DMS114 treated with DMSO at 0.1 percent for 48 hours (cell line): ENCODE data around the gene IL1F10.

Experiments used
- DNase-seq: peaks from one replicate; lab custom pipeline; 2025; ENCODE audit not compliant: unreplicated experiment; lab: John Stamatoyannopoulos, UW

Gene IL1F10

GRCh38 chr2:113058998-113059960, 8.5 kb upstream of the IL1F10 start, which contains the start of gene IL36RN:
Gene IL36RN (plus strand): TSS chr2:113059198. CDS start chr2:113059439, 241 bp downstream.
- DNase-seq = no peak

DNA sequence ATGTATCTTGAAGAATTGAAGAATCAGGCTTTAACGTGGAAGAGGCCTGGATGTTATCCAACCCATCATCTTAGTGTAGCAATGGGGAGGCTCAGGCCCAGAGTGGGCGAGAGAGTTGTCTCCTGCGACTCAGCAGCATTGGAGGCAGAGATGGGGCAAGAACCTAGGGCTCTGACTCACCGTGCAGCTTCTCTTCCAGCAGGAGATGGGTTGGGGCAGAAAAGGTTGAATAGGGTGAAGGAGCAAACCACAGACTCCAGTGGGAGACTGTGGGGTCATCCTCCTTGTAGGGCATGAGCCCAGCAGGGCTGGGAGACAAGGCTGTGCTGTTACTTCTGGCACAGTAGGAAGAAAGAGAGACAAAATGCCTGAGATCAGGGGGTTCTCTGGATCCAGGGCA, 7.4 kb upstream of the IL1F10 start:
- no peak for DNase-seq

DNA sequence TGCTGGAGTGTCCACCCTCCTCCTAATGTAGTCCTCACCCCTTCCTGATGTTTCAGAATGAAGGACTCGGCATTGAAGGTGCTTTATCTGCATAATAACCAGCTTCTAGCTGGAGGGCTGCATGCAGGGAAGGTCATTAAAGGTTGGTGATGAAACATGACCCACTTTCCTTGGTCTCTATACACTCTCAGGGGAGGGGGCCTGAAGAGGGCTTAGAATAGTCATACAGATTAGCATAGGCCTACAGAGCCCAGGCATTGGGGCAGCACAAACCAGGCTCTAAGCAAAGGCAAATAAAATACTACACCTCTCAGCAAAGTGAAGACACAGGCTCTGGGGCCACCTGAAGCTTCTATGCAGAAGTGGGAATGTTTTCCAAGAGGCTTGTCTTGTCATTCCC, 7.0 kb upstream of the IL1F10 start:
- DNase-seq = no peak

- no peak for DNase-seq
These were observed 6.5 kb upstream of the IL1F10 start for GRCh38 chr2:113061241-113061640.

GRCh38 chr2:113061896-113062770, 5.6 kb upstream of the IL1F10 start:
- DNase-seq = no peak

DNA sequence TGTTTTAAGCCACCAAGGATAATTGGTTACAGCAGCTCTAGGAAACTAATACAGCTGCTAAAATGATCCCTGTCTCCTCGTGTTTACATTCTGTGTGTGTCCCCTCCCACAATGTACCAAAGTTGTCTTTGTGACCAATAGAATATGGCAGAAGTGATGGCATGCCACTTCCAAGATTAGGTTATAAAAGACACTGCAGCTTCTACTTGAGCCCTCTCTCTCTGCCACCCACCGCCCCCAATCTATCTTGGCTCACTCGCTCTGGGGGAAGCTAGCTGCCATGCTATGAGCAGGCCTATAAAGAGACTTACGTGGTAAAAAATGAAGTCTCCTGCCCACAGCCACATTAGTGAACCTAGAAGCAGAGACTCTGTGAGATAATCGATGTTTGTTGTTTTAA, 3.5 kb upstream of the IL1F10 start:
- DNase-seq = no peak

DNA sequence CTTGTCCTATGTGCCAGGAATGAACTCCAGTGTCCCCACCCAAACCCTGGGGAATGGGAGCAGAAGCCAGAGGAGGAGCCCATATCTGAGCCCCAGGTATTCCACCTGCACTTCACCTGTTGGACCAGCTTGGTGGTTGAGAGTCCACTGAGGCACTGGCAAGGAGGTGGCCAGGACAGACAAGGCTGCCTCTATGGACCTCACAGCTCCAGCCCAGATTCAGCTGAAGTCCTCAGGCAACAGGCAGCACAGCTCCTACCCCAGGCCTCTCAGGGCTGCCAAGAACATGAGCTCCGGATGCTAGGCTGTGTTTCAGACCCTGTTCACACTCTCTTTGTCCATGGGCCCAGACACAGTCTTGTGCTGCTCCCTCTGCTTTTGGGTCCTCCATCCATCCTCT, 2.9 kb upstream of the IL1F10 start:
- no peak for DNase-seq

DNA sequence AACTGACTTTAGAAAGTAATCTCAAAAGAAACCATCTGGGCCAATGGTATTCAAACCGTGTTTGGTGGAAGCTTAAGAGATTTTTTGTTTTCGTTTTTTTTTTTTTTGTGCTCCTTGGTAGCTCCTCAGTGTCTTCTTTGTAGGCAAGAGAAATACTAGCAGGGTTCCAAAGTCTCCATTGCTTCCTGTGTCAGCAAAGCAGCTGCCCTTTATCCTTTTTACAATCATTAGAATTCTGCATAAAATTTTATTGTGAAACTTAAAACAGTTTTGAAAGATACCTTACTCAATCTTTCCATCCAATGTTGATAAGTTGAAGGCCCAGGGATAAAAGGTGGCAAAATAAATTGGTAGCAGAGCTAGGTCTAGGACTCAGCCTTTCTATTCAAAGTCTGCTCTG, 479 bp downstream of the IL1F10 start:
- no peak for DNase-seq

DNA sequence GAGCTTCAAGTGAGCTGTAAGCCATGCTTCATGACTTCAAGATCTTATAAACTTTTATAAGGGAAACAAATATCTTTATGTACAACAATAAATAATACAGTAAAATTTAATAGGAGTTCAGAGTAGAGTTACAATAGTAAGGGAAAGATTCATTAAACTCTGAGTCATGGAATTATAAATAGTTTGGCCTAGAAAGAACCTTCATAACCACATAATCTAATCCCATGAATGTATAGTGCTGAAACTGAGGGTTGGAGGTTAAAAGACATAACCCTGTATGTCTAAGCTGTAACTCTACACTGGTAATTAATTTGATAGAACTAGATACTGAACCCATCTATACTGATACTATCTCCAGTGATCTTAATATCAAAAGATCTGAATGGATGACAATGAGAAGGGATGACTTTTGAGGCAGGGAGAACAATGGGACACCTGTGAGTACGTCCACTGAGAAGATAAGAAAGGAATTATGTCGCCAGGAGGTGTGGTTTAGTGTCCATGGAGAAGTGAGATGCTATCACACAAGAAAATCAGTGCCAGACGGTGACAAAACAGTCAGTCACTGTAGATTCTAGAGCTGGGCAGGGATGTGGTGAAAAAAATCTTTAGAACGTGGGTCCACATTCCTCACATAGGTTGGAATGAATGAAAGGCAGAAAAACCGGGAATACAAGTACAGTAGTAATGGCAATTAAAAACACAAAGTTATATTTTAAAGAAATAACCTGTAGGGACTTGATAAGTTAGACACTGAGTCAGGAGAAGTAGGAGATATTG, 1.1 kb downstream of the IL1F10 start:
- no peak for DNase-seq

- DNase-seq = no peak
These were observed 2.2 kb downstream of the IL1F10 start for GRCh38 chr2:113069676-113070605.

- DNase-seq = no peak
These were observed 2.8 kb downstream of the IL1F10 start for GRCh38 chr2:113070606-113070975.

DNA sequence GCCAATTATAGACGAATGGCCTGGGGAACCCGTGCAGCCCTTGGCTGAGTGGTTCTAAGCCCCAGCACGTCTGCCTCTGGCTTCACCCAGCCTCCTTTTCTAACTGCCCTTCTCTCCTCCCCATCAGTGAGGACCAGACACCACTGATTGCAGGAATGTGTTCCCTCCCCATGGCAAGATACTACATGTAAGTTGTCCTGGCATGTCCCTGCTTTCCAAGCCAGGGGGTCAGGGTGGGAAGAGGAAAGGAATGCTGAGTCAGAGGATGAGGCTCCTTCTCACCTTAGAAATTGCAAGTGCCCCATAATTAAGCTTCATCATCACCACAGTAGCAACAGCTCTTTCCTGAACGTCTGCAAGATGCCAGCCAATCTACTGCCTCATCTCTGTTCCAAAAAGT, 4.8 kb downstream of the IL1F10 start:
- DNase-seq = no peak

- DNase-seq = no peak
These were observed 5.6 kb downstream of the IL1F10 start for GRCh38 chr2:113073325-113073834.

- DNase-seq = no peak
These were observed 7.3 kb downstream of the IL1F10 start for GRCh38 chr2:113075030-113075429.

- no peak for DNase-seq
These were observed 7.8 kb downstream of the IL1F10 start for GRCh38 chr2:113075600-113075999.

DNA sequence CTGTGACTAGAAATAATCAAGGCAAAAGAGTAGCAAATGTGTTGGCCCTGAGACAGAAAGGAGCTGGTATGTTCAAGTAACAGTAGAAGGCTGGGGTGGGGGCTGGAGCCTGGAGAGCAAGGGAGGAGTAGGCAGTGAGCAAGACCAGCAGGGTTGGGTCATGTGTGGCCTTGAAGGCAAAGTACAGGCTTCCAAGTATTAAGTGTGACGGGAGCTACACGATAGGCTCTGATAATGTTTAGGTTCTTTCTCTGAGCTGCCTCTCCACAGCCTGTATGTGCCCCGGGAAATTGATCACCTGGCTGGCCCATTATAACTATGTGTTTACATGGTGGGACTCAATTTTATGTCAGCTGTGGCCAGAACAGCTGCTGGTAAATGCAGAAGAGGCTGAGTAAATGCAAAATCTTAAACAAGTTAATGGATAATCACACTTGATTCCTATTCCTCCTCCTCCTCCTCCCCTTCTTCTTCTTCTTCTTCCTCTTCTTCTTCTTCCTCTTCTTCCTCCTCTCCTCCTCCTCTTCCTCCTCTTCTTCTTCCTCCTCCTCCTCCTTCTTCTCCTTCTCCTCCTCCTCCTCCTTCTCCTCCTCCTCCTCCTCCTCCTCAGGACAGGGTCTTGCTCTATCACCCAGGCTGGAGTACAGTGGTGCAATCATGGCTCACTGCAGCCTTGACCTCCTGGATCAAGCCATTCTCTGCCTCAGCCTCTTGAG, 9.3 kb downstream of the IL1F10 start:
- no peak for DNase-seq

DNA sequence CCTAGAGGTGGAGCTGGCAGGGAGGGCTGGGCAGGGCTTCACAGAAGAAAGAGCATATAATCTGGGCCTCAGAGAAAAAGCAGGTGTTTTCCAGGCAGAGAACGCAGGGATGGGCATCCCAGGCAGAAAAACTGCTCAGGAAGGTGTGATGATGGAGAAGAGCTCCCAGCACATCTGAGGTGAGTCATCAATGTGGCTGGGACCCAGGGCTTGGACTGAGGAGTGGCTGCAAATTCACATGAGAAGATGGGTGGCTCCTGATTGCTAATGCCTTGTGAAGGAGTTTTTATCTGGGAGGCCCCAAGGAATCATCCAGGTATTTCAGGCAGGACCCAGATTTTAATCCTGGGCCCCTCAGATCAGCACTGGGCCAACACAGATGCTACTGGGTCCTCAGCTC, 10.2 kb downstream of the IL1F10 start:
- DNase-seq = no peak

DNA sequence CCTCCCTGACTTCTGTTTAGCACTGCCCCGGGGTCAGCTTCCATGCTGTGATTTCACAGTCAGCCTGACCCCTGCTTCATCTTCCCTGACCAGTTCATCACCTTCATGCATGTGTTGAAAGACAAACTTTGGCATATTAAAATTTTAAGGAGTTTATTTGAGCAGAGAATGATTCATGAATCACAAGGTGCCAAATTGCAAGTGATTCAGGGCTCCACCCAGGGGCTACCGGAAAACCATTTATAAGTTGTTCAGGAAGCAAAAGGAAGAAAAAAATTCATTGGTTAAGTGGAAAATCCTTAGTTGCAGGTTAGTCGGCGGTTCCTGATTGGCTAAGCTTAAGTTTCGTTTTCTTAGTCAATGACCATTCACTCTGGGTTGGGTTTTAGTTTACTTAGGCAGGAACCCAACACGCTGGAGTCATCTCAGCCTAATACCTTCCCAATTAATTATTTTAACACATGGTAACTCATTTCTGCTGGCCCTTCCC, 10.6 kb downstream of the IL1F10 start:
- DNase-seq = no peak

GRCh38 chr2:113079131-113079530, 11.4 kb downstream of the IL1F10 start:
- no peak for DNase-seq
